H1 (cell line): ENCODE results near the gene BCL2. TPM values are rescaled to one million over a fixed set of nuclear protein-coding genes. Genes with fewer than 3 reads are reported as not detected.

ENCODE experiments used
- CTCF ChIA-PET: fragments of 300-600 bp; sonication (Branson Sonifier 250); formaldehyde crosslinking; loops from one replicate; lab custom pipeline; 2021; ENCODE audit not compliant: partially characterized antibody; lab: Charles Lee
- POLR2A ChIA-PET: fragments of 300-600 bp; sonication (Branson Sonifier 250); formaldehyde crosslinking; loops from one replicate; lab custom pipeline; 2021; ENCODE audit warnings: inconsistent platforms; ENCODE audit not compliant: partially characterized antibody; lab: Charles Lee
- DNase-seq, 2 experiments: peaks; one replicate each; pipeline versions ENCODE4 v3.0.0 to v3.0.0-alpha.2; 2010 to 2022; ENCODE audit warnings: low spot score in 2 of 2, low read depth in 1 of 2, mixed read lengths in 1 of 2
- FAIRE-seq: peaks from 2 replicates; lab custom pipeline; 2011; peaks lifted over from hg19 to GRCh38; lab: Jason Lieb, UNC
- H2AFZ ChIP-seq: 2 replicates; pipeline ENCODE4 v1.8.1; 2012; ENCODE audit warnings: low read length, inconsistent platforms
- H2AK5ac ChIP-seq: 2 replicates; pipeline ENCODE4 v1.6.1; 2013; ENCODE audit warnings: low read depth, low read length
- H2BK120ac ChIP-seq: replicated peaks from 2 replicates; pipeline ENCODE3; 2013; ENCODE audit warnings: low read depth, low read length, inconsistent platforms
- H2BK12ac ChIP-seq: 2 replicates; pipeline ENCODE4 v1.6.1; 2013; ENCODE audit warnings: low read depth, low read length
- H2BK15ac ChIP-seq: 2 replicates; pipeline ENCODE4 v1.6.1; 2013; ENCODE audit warnings: low read length
- H2BK20ac ChIP-seq: 2 replicates; pipeline ENCODE4 v1.6.1; 2013; ENCODE audit warnings: low read length
- H2BK5ac ChIP-seq: 2 replicates; pipeline ENCODE4 v1.6.1; 2013; ENCODE audit warnings: low read depth, low read length
- H3K14ac ChIP-seq: 2 replicates; pipeline ENCODE4 v1.6.1; 2013; ENCODE audit warnings: inconsistent platforms; ENCODE audit not compliant: insufficient read length
- H3K18ac ChIP-seq: 2 replicates; pipeline ENCODE4 v1.6.1; 2013; ENCODE audit warnings: low read length; ENCODE audit errors: extremely low read depth
- H3K23ac ChIP-seq: 2 replicates; pipeline ENCODE4 v1.6.1; 2013; ENCODE audit warnings: inconsistent platforms; ENCODE audit not compliant: insufficient read length
- H3K23me2 ChIP-seq: 2 replicates; pipeline ENCODE4 v1.6.1; 2013; ENCODE audit warnings: low read depth, low read length
- H3K27ac ChIP-seq: 2 replicates; pipeline ENCODE4 v1.6.1; 2011; ENCODE audit warnings: low read depth, low read length, inconsistent platforms
- H3K27me3 ChIP-seq, 4 experiments: replicated peaks in 1 of 4; 1 replicate in 1 of 4; 2 replicates in 3 of 4; pipeline versions ENCODE4 v1.6.1 to v1.8.1; 2011 to 2013; ENCODE audit warnings: low read length in 3 of 4, mild to moderate bottlenecking in 3 of 4, inconsistent platforms in 2 of 4, mixed read lengths in 2 of 4, moderate library complexity in 1 of 4; ENCODE audit not compliant: control insufficient read depth in 3 of 4, insufficient read depth in 3 of 4; ENCODE audit errors: extremely low read depth in 1 of 4
- H3K36me3 ChIP-seq, 4 experiments: 2 replicates each; pipeline versions ENCODE4 v1.6.1 to v1.8.1; 2011 to 2013; ENCODE audit warnings: mild to moderate bottlenecking in 4 of 4, low read length in 3 of 4, moderate library complexity in 2 of 4, control low read depth in 1 of 4, inconsistent platforms in 1 of 4; ENCODE audit not compliant: insufficient read depth in 4 of 4, control insufficient read depth in 2 of 4
- H3K4ac ChIP-seq: replicated peaks from 2 replicates; pipeline ENCODE3; 2013; ENCODE audit warnings: low read length, low read depth, mixed read lengths, inconsistent platforms; ENCODE audit not compliant: insufficient read length
- H3K4me1 ChIP-seq, 4 experiments: replicated peaks in 1 of 4; 1 replicate in 1 of 4; 2 replicates in 3 of 4; pipeline versions ENCODE4 v1.6.1 to v1.8.1; 2011 to 2013; ENCODE audit warnings: low read length in 3 of 4, inconsistent platforms in 2 of 4, mixed read lengths in 1 of 4; ENCODE audit not compliant: insufficient read depth in 4 of 4, control insufficient read depth in 3 of 4
- H3K4me2 ChIP-seq, 2 experiments: 2 replicates each; pipeline versions ENCODE4 v1.6.1 to v1.8.1; 2011 to 2013; ENCODE audit warnings: low read depth in 2 of 2, low read length in 2 of 2, control low read depth in 1 of 2, inconsistent platforms in 1 of 2, mild to moderate bottlenecking in 1 of 2; ENCODE audit not compliant: insufficient read depth in 1 of 2
- H3K4me3 ChIP-seq, 4 experiments: fragments of 200-600, 300-600 bp in 1 of 4; sonication (generic), shearing (Covaris generic), sonication (Bioruptor Twin) in 1 of 4; 2 replicates each; pipeline versions ENCODE4 v1.5.1 to v1.8.1; 2011 to 2016; ENCODE audit warnings: low read length in 4 of 4, low read depth in 3 of 4, control low read depth in 2 of 4, inconsistent platforms in 2 of 4, mild to moderate bottlenecking in 2 of 4, mixed read lengths in 1 of 4, moderate library complexity in 1 of 4; ENCODE audit not compliant: insufficient read depth in 2 of 4; ENCODE audit errors: extremely low read depth in 1 of 4
- H3K56ac ChIP-seq: replicated peaks from 2 replicates; pipeline ENCODE3; 2013; ENCODE audit warnings: low read depth, mild to moderate bottlenecking, mixed read lengths, low read length, inconsistent platforms; ENCODE audit not compliant: insufficient read length
- H3K79me1 ChIP-seq: 2 replicates; pipeline ENCODE4 v1.6.1; 2013; ENCODE audit warnings: low read depth, low read length, control low read depth
- H3K79me2 ChIP-seq, 2 experiments: 2 replicates each; pipeline versions ENCODE4 v1.6.1 to v1.8.1; 2012 to 2013; ENCODE audit warnings: low read length in 2 of 2, mild to moderate bottlenecking in 2 of 2, inconsistent platforms in 1 of 2; ENCODE audit not compliant: insufficient read depth in 2 of 2, control insufficient read depth in 1 of 2
- H3K9ac ChIP-seq, 4 experiments: replicated peaks in 1 of 4; 1 replicate in 1 of 4; 2 replicates in 3 of 4; pipeline versions ENCODE4 v1.6.1 to v1.8.1; 2011 to 2013; ENCODE audit warnings: low read depth in 3 of 4, low read length in 3 of 4, control low read depth in 2 of 4, mild to moderate bottlenecking in 2 of 4, moderate library complexity in 2 of 4, inconsistent platforms in 1 of 4; ENCODE audit errors: extremely low read depth in 1 of 4
- H3K9me3 ChIP-seq, 2 experiments: 2 replicates each; pipeline versions ENCODE4 v1.6.1 to v1.8.1; 2012 to 2013; ENCODE audit warnings: mild to moderate bottlenecking in 2 of 2, moderate library complexity in 2 of 2, control low read depth in 1 of 2, inconsistent platforms in 1 of 2, low read depth in 1 of 2, low read length in 1 of 2, mixed read lengths in 1 of 2; ENCODE audit not compliant: insufficient read depth in 2 of 2
- H4K20me1 ChIP-seq, 2 experiments: replicated peaks in 1 of 2; 2 replicates each; pipeline versions ENCODE3 to v1.8.1; 2011 to 2013; ENCODE audit warnings: inconsistent platforms in 2 of 2, low read length in 2 of 2, mild to moderate bottlenecking in 1 of 2; ENCODE audit not compliant: insufficient read depth in 2 of 2, control insufficient read depth in 1 of 2
- H4K5ac ChIP-seq: 2 replicates; pipeline ENCODE4 v1.6.1; 2013; ENCODE audit warnings: low read length, low read depth, mixed read lengths, inconsistent platforms; ENCODE audit not compliant: insufficient read length
- H4K8ac ChIP-seq: 2 replicates; pipeline ENCODE4 v1.8.0; 2013; ENCODE audit warnings: mild to moderate bottlenecking, moderate library complexity, low read length, inconsistent platforms; ENCODE audit not compliant: insufficient read depth; ENCODE audit errors: extremely low read depth
- H4K91ac ChIP-seq: replicated peaks from 2 replicates; pipeline ENCODE3; 2013; ENCODE audit warnings: low read length, mixed read lengths, inconsistent platforms; ENCODE audit not compliant: insufficient read length
- EP300 ChIP-seq, 2 experiments: IDR thresholded peaks; 1 replicate in 1 of 2; 2 replicates in 1 of 2; pipeline ENCODE4 v1.6.1; 2011 to 2012; ENCODE audit warnings: low read depth in 2 of 2, low read length in 2 of 2, mild to moderate bottlenecking in 2 of 2, borderline replicate concordance in 1 of 2, inconsistent platforms in 1 of 2, moderate library complexity in 1 of 2
- EZH2 ChIP-seq: fragments of 200-600 bp; sonication (generic); IDR thresholded peaks from 2 replicates; pipeline ENCODE4 v1.7.1; 2012; ENCODE audit warnings: low read depth, mild to moderate bottlenecking, moderate library complexity, low read length, inconsistent platforms; ENCODE audit not compliant: severe bottlenecking
- NRF1 ChIP-seq: IDR thresholded peaks from 2 replicates; pipeline ENCODE4 v1.6.1; 2011; ENCODE audit warnings: mild to moderate bottlenecking, low read depth, low read length, improper control_type of control experiment
- POLR2AphosphoS5 ChIP-seq: IDR thresholded peaks from 2 replicates; pipeline ENCODE4 v1.6.1; 2011; ENCODE audit warnings: low read depth, low read length
- RAD21 ChIP-seq, 2 experiments: IDR thresholded peaks in 1 of 2; conservative IDR thresholded peaks in 1 of 2; 2 replicates each; pipeline ENCODE4 v1.6.1; 2011; ENCODE audit warnings: low read depth in 2 of 2, low read length in 2 of 2, improper control_type of control experiment in 1 of 2, inconsistent platforms in 1 of 2, mild to moderate bottlenecking in 1 of 2, moderate library complexity in 1 of 2
- SAP30 ChIP-seq: fragments of 300-600 bp; sonication (generic); IDR thresholded peaks from 2 replicates; pipeline ENCODE4 v1.7.1; 2012; ENCODE audit warnings: low read length, moderate library complexity, mild to moderate bottlenecking, inconsistent platforms; ENCODE audit not compliant: insufficient read depth, insufficient replicate concordance
- TAF7 ChIP-seq: optimal IDR thresholded peaks from 2 replicates; pipeline ENCODE3; 2011; ENCODE audit warnings: low read depth, mild to moderate bottlenecking, inconsistent platforms, low read length, moderate library complexity, borderline replicate concordance
- WGBS, 2 experiments: shearing (Covaris generic) in 1 of 2; methylation state at CpG; one replicate each; pipeline versions ENCODE4 v1.1.6 to v1.1.7; 2013 to 2015; ENCODE audit warnings: low lambda C conversion rate in 2 of 2, mixed read lengths in 2 of 2, inconsistent platforms in 1 of 2, low coverage in 1 of 2, missing lambda C conversion rate in 1 of 2; ENCODE audit not compliant: insufficient replicate concordance in 2 of 2, insufficient coverage in 1 of 2, insufficient read length in 1 of 2; ENCODE audit errors: extremely low coverage in 1 of 2, missing lambda C conversion rate in 1 of 2; 5-methylcytosine and 5-hydroxymethylcytosine counted together
- polyA plus RNA-seq, 7 experiments: library from polyadenylated mRNA; depleted of rRNA in 3 of 7; stranded (reverse) in 5 of 7; unstranded in 2 of 7; fragments of >200 nt in 5 of 7; fragments of 200-250 nt in 2 of 7; gene quantifications; 1 replicate in 5 of 7; 2 replicates in 1 of 7; 4 replicates in 1 of 7; pipeline versions ENCODE4 v1.2.1 to v1.2.3, GENCODE V29; 2011 to 2013; ENCODE audit warnings: missing spikeins in 2 of 7, mixed read lengths in 2 of 7
- total RNA-seq: library from RNA; stranded (reverse); fragmentation: NEBNext Ultra II Directional; extraction: Animal tissue kit (Norgen Biotek cat#: 25700); gene quantifications from 2 replicates; pipeline ENCODE4 v1.2.1, GENCODE V29; 2021
- TF ChIP-seq, protein P1 (sequence below), 3 experiments: IDR thresholded peaks; 1 replicate in 2 of 3; 2 replicates in 1 of 3; pipeline versions ENCODE4 v1.5.1 to v1.6.1; 2011; ENCODE audit warnings: low read length in 3 of 3, mild to moderate bottlenecking in 3 of 3, inconsistent platforms in 2 of 3, low read depth in 1 of 3, moderate library complexity in 1 of 3; ENCODE audit not compliant: insufficient read depth in 1 of 3; ENCODE audit errors: control extremely low read depth in 1 of 3
- TF ChIP-seq, protein P2 (sequence below): IDR thresholded peaks from 2 replicates; pipeline ENCODE4 v1.6.1; 2011; ENCODE audit warnings: low read depth, mild to moderate bottlenecking, low read length; ENCODE audit not compliant: insufficient read depth

The BCL2 gene
- total and polyA plus RNA-seq, 2 of the 8 experiments (the other 6 are each of a cell fraction or from before 2014, with no cell fraction given), result 0.59 to 4.5 TPM

DNA sequence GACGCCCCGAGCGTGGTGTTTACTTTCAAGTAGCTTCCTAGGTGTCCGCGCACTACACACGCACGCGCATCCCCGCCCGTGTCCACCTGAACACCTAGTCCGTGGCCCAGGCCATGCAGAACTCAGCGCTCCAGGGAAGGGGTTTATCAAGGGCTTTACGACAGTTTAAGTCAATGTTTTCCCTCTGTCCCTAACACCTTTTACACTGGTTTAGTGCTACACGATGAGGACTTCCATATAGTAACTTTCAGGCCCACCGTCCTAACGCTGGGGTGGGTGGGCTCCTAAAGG, 1.4 kb upstream of the BCL2 start:
- H3K9me3 ChIP-seq, result no peaks in the 10 kb centered on the region
- no peak overlapping the region for H4K5ac ChIP-seq
- no peaks in the 10 kb centered on the region for H3K79me1 ChIP-seq
- CTCF ChIA-PET, result interaction anchor here (1.1 to 8.9 kb wide), 4 partner anchors 13 to 298 kb away, joined by 3 to 96 read pairs (median 67); no protein-coding TSS in a partner anchor
- peaks cover 0 to 3% of the 10 kb centered on the region in 2 experiments for H4K20me1 ChIP-seq
- H3K23me2 ChIP-seq, result peaks cover 9% of the 10 kb centered on the region; the same call in 1 of the 2 replicates
- H2BK15ac ChIP-seq, result no peak overlapping the region
- POLR2A ChIA-PET, result no interaction called here
- WGBS, 2 experiments, result 38% methylated on average over 15 of the region's 16 CpGs; no CpG with 5 or more reads in 1 of the 2 experiments
- H3K14ac ChIP-seq, result no peak overlapping the region
- H2AK5ac ChIP-seq, result no peak overlapping the region
- H2BK12ac ChIP-seq, result 0 out of 2 replicates have a peak overlapping the region, but pooled peaks have one; percentile 35
- no peak overlapping the region for H2BK5ac ChIP-seq
- H3K79me2 ChIP-seq, result no peaks in the 10 kb centered on the region; a peak in 1 of 4 replicates
- no peak overlapping the region for H2BK120ac ChIP-seq
- H3K27ac ChIP-seq, result no peak overlapping the region
- H4K8ac ChIP-seq, result no peak overlapping the region
- no peak overlapping the region for H3K23ac ChIP-seq
- peak overlapping the region; percentile 94; the same call in 1 of the 2 replicates for H2AFZ ChIP-seq
- no peak overlapping the region for H3K18ac ChIP-seq
- H3K56ac ChIP-seq, result no peak overlapping the region
- no peaks in the 10 kb centered on the region for H3K36me3 ChIP-seq
- H3K9ac ChIP-seq, result peak overlapping the region in 1 of 4 experiments; percentile 67; a peak in 1 of 7 replicates
- H3K4me1 ChIP-seq, result peaks cover 4 to 10% (median 8%) of the 10 kb centered on the region in 4 experiments; a peak in 4 of 7 replicates
- H3K4ac ChIP-seq, result no peak overlapping the region
- peaks cover 0 to 37% (median 22%) of the 10 kb centered on the region in 4 experiments; a peak in 6 of 7 replicates for H3K27me3 ChIP-seq
- peak overlapping the region; percentile 43 to 69 (median 58) for H3K4me3 ChIP-seq
- no peak overlapping the region for H2BK20ac ChIP-seq
- H3K4me2 ChIP-seq, result peak overlapping the region; percentile 91 to 94
- H4K91ac ChIP-seq, result no peak overlapping the region
- DNase-seq, result peak in 1 of 2 experiments; percentile 67
- FAIRE-seq, result no peak
- TF ChIP-seq SAP30 (no peak), EZH2 (peak; percentile 21), NRF1 (0 out of 2 replicates have a peak, but pooled peaks have one; percentile 10), EP300 (IDR thresholded peaks at IDR 0.05; ENCODE audit: borderline replicate concordance in 1 of 2, low read depth in 2 of 2, low read length in 2 of 2) (no peak), POLR2AphosphoS5 (0 out of 2 replicates have a peak, but pooled peaks have one; percentile 1), RAD21 (IDR thresholded peaks at IDR 0.05 in 1 of 2, conservative IDR thresholded peaks at IDR 0.05 in 1 of 2; ENCODE audit: low read depth in 2 of 2, low read length in 2 of 2) (no peak), TAF7 (no peak)
- TF ChIP-seq, protein P1, sequence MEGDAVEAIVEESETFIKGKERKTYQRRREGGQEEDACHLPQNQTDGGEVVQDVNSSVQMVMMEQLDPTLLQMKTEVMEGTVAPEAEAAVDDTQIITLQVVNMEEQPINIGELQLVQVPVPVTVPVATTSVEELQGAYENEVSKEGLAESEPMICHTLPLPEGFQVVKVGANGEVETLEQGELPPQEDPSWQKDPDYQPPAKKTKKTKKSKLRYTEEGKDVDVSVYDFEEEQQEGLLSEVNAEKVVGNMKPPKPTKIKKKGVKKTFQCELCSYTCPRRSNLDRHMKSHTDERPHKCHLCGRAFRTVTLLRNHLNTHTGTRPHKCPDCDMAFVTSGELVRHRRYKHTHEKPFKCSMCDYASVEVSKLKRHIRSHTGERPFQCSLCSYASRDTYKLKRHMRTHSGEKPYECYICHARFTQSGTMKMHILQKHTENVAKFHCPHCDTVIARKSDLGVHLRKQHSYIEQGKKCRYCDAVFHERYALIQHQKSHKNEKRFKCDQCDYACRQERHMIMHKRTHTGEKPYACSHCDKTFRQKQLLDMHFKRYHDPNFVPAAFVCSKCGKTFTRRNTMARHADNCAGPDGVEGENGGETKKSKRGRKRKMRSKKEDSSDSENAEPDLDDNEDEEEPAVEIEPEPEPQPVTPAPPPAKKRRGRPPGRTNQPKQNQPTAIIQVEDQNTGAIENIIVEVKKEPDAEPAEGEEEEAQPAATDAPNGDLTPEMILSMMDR (IDR thresholded peaks at IDR 0.05; ENCODE audit: control extremely low read depth in 1 of 3, insufficient read depth in 1 of 3, low read depth in 1 of 3, low read length in 3 of 3), result no peak
- TF ChIP-seq, protein P2, sequence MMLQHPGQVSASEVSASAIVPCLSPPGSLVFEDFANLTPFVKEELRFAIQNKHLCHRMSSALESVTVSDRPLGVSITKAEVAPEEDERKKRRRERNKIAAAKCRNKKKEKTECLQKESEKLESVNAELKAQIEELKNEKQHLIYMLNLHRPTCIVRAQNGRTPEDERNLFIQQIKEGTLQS, result no peak
